Measurements from ENCODE around the gene MGMT.

MGMT gene

GRCh38 chr10:129670124-129670523 is 203.1 kb downstream of the MGMT start:
- Histone ChIP-seq H3K9me3 (replicated peaks; ENCODE audit: insufficient read depth, low read length) (no peaks in the 10 kb centered on the region), H3K9ac (ENCODE audit: low read length) (no peak overlapping the region), H3K27me3 (replicated peaks; ENCODE audit: insufficient read depth, low read length) (no peaks in the 10 kb centered on the region), H3K79me2 (ENCODE audit: low read length) (no peaks in the 10 kb centered on the region), H3K4me3 (ENCODE audit: low read length) (no peak overlapping the region), H4K20me1 (ENCODE audit: insufficient read depth, low read length) (no peaks in the 10 kb centered on the region), H3K36me3 (replicated peaks; ENCODE audit: insufficient read depth, low read length) (no peaks in the 10 kb centered on the region), H3K4me1 (ENCODE audit: low read length) (no peaks in the 10 kb centered on the region), H3K4me2 (ENCODE audit: low read depth, low read length) (no peak overlapping the region), H3K9me2 (replicated peaks; ENCODE audit: insufficient read depth, low read length) (no peaks in the 10 kb centered on the region), H3F3A (ENCODE audit: insufficient read depth, low read length) (no peaks in the 10 kb centered on the region), H3K27ac (ENCODE audit: low read length) (no peak overlapping the region), H2AFZ (ENCODE audit: low read length) (no peak overlapping the region)
- no peak for DNase-seq
- TF ChIP-seq CTCF (IDR thresholded peaks at IDR 0.05; ENCODE audit: low read length) (no peak), EZH2 (optimal IDR thresholded peaks at IDR 0.05; ENCODE audit: low read depth, low read length) (no peak), EZH2phosphoT487 (IDR thresholded peaks at IDR 0.05; ENCODE audit: low read length) (no peak)

GRCh38 chr10:129673292-129673691 is 206.3 kb downstream of the MGMT start:
- Histone ChIP-seq H3K4me3 (ENCODE audit: low read length) (no peak overlapping the region), H3K36me3 (replicated peaks; ENCODE audit: insufficient read depth, low read length) (no peaks in the 10 kb centered on the region), H3F3A (ENCODE audit: insufficient read depth, low read length) (no peaks in the 10 kb centered on the region), H4K20me1 (ENCODE audit: insufficient read depth, low read length) (no peaks in the 10 kb centered on the region), H3K4me2 (ENCODE audit: low read depth, low read length) (no peak overlapping the region), H2AFZ (ENCODE audit: low read length) (no peak overlapping the region), H3K79me2 (ENCODE audit: low read length) (no peaks in the 10 kb centered on the region), H3K27ac (ENCODE audit: low read length) (no peak overlapping the region), H3K9ac (ENCODE audit: low read length) (no peak overlapping the region), H3K9me3 (replicated peaks; ENCODE audit: insufficient read depth, low read length) (no peaks in the 10 kb centered on the region), H3K4me1 (ENCODE audit: low read length) (no peaks in the 10 kb centered on the region), H3K27me3 (replicated peaks; ENCODE audit: insufficient read depth, low read length) (no peaks in the 10 kb centered on the region), H3K9me2 (replicated peaks; ENCODE audit: insufficient read depth, low read length) (no peaks in the 10 kb centered on the region)
- no peak for DNase-seq
- TF ChIP-seq EZH2 (optimal IDR thresholded peaks at IDR 0.05; ENCODE audit: low read depth, low read length) (no peak), CTCF (IDR thresholded peaks at IDR 0.05; ENCODE audit: low read length) (no peak), EZH2phosphoT487 (IDR thresholded peaks at IDR 0.05; ENCODE audit: low read length) (no peak)

GRCh38 chr10:129675027-129675769 is 208.2 kb downstream of the MGMT start:
- H3K36me3 ChIP-seq (replicated peaks; ENCODE audit: insufficient read depth, low read length): no peaks in the 10 kb centered on the region
- no peaks in the 10 kb centered on the region for H3K27me3 ChIP-seq (replicated peaks; ENCODE audit: insufficient read depth, low read length)
- no peaks in the 10 kb centered on the region for H3F3A ChIP-seq (ENCODE audit: insufficient read depth, low read length)
- no peaks in the 10 kb centered on the region for H3K4me1 ChIP-seq (ENCODE audit: low read length)
- no peak overlapping the region for H3K4me3 ChIP-seq (ENCODE audit: low read length)
- no peaks in the 10 kb centered on the region for H4K20me1 ChIP-seq (ENCODE audit: insufficient read depth, low read length)
- no peaks in the 10 kb centered on the region for H3K79me2 ChIP-seq (ENCODE audit: low read length)
- H3K4me2 ChIP-seq (ENCODE audit: low read depth, low read length): no peak overlapping the region
- no peak for DNase-seq
- no peaks in the 10 kb centered on the region for H3K9me2 ChIP-seq (replicated peaks; ENCODE audit: insufficient read depth, low read length)
- no peak overlapping the region for H3K9ac ChIP-seq (ENCODE audit: low read length)
- no peak overlapping the region for H2AFZ ChIP-seq (ENCODE audit: low read length)
- no peaks in the 10 kb centered on the region for H3K9me3 ChIP-seq (replicated peaks; ENCODE audit: insufficient read depth, low read length)
- no peak for TF ChIP-seq EZH2 (optimal IDR thresholded peaks at IDR 0.05; ENCODE audit: low read depth, low read length)
- no peak for TF ChIP-seq CTCF (IDR thresholded peaks at IDR 0.05; ENCODE audit: low read length)
- TF ChIP-seq EZH2phosphoT487 (IDR thresholded peaks at IDR 0.05; ENCODE audit: low read length): no peak
- no peak overlapping the region for H3K27ac ChIP-seq (ENCODE audit: low read length)
